Heart left ventricle (tissue), 13 donors: ENCODE data around the gene EHMT1.

ENCODE experiments used
- POLR2A ChIP-seq, 2 donors: fragments of 450-650 bp; IDR thresholded peaks; one replicate each; pipeline ENCODE4 v1.6.1; 2017; ENCODE audit warnings: antibody characterized with exemption in 2 of 2, mild to moderate bottlenecking in 2 of 2, moderate library complexity in 2 of 2
- TF ChIP-seq, protein P1 (sequence below), 12 donors: fragments of 200-600 bp; sonication (generic) in 4 of 12; IDR thresholded peaks; one replicate each; pipeline versions ENCODE4 v1.5.0 to v1.8.0; 2018 to 2022; ENCODE audit warnings: antibody characterized with exemption in 12 of 12, mild to moderate bottlenecking in 5 of 12
- donor health status: ischemic (EF 13 %, LVEDD 7.1; RV severe dilation, severe dysfunction).
- donor health status: DM: no; HTN: yes; CAD: no.
- donor health status: DM: no; HTN: no; CAD: no.
- donor health status: ischemic (EF 25% LVEDD 6.9; RV normal size, moderate dysfunction).
- donor health status: ischemic (EF 25% LVEDD 5.7; RV mildly dilated, moderate dysfunction).
- donor health status: ischemic (EF 35%, LVEDD 5.7; RV mildly dilated, moderate dysfunction).
- donor health status: nonischemic (EF 11% LVEDD 7.7; RV severe dilation, severe dysfunction).
- donor health status: DM: yes; HTN: yes; CAD: no.
- donor health status: PGD.
- donor health status: ischemic (EF 29% LVEDD 5.4; RV normal size, mild dysfunction).
- donor health status: nonischemic (EF 23%, LVEDD 6.1; RV moderate dilation, normal function).

DNA sequence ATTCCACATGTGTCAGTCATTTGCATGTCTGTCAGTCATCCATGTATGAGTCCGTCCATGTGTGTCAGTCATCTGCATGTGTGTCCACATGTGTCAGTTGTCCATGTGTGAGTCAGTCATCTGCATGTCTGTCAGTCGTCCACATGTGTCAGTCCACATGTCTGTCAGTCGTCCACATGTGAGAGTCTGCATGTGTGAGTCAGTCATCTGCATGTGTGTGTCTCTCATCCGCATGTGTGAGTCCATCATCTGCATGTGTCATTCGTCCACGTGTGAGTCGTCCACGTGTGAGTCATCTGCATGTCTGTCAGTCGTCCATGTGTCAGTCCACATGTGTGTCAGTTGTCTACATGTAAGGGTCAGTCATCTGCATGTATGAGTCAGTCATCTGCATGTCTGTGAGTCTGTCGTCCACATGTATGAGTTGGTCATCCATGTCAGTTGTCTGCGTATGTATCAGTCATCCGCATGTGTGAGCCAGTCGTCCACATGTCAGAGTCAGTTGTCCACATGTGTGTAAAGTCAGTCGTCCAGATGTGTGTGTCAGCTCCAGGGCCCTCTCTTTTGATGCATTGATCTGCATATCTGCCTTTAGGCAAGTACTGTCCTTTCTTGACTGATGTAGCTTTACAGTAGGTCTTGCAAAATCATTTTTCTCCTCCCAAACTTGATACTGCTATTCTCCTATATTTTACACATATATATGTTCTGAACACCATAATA is 186.3 kb downstream of the EHMT1 start:
- TF ChIP-seq, protein P1, sequence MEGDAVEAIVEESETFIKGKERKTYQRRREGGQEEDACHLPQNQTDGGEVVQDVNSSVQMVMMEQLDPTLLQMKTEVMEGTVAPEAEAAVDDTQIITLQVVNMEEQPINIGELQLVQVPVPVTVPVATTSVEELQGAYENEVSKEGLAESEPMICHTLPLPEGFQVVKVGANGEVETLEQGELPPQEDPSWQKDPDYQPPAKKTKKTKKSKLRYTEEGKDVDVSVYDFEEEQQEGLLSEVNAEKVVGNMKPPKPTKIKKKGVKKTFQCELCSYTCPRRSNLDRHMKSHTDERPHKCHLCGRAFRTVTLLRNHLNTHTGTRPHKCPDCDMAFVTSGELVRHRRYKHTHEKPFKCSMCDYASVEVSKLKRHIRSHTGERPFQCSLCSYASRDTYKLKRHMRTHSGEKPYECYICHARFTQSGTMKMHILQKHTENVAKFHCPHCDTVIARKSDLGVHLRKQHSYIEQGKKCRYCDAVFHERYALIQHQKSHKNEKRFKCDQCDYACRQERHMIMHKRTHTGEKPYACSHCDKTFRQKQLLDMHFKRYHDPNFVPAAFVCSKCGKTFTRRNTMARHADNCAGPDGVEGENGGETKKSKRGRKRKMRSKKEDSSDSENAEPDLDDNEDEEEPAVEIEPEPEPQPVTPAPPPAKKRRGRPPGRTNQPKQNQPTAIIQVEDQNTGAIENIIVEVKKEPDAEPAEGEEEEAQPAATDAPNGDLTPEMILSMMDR (IDR thresholded peaks at IDR 0.05) = no peak
- TF ChIP-seq POLR2A (IDR thresholded peaks at IDR 0.05) = no peak
